ENCODE data around the gene AGO3. TPM values are rescaled to one million over a fixed set of nuclear protein-coding genes. Genes with fewer than 3 reads are reported as not detected.

AGO3 gene
- total and polyA plus RNA-seq, 2 experiments from 2014 or later, result 10.7 to 30.3 TPM

DNA sequence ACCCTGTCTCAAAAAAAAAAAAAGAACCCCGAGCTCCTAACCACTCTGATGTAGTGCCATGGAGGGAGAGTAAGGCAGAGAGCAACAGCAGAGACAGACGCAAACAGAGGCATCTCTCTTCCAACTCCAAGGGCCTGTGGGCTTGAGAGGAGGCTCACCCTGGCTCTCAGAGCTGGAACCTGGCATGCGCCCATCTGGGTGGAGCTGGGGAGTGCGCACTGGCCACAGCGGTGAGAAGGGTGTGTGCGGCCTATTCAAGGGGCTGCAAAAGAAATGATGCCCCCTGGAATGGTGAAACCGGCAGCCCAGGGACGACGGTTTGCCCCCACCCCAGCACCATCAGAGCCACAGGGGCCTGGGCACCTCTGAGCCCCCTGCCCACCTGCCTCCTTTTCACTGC lies 176.5 kb downstream of the AGO3 start:
- Histone ChIP-seq H3K4me3 (no peak overlapping the region), H3K27me3 (no peaks in the 10 kb centered on the region), H3K4me1 (ENCODE audit: low read depth) (no peaks in the 10 kb centered on the region), H3K27ac (no peak overlapping the region), H3K36me3 (no peaks in the 10 kb centered on the region), H3K9me3 (ENCODE audit: low read depth) (no peaks in the 10 kb centered on the region)
- TF ChIP-seq CTCF (IDR thresholded peaks at IDR 0.05; ENCODE audit: low read depth, low read length), result no peak
- no peak for DNase-seq (ENCODE audit: low read depth in 1 of 2, low spot score in 1 of 2)

DNA sequence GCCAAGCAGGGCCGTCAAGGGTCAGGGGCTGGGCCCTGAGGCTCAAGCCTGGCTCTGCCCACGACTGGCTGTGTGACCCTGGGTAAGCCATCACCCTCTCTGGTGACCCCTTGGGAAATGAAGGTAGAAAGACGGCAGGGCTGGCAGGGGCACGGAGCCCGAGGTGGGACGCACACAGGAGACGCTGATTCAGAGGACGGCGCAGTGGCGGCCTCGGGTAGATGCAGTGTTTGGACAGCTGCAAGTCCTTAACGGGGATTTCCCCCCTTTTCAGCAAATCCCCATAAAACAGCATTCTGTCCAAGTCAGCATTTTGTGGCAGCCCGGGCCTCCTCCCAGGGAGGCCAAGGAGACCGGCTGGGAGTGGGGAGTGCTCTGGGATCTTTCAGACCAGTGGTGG lies 177.4 kb downstream of the AGO3 start:
- Histone ChIP-seq H3K27ac (no peak overlapping the region), H3K27me3 (no peaks in the 10 kb centered on the region), H3K4me3 (no peak overlapping the region), H3K9me3 (ENCODE audit: low read depth) (no peaks in the 10 kb centered on the region), H3K36me3 (no peaks in the 10 kb centered on the region), H3K4me1 (ENCODE audit: low read depth) (no peaks in the 10 kb centered on the region)
- no peak for TF ChIP-seq CTCF (IDR thresholded peaks at IDR 0.05; ENCODE audit: low read depth, low read length)
- peak in 1 of 2 donors; percentile 21 for DNase-seq (ENCODE audit: low read depth in 1 of 2, low spot score in 1 of 2)

DNA sequence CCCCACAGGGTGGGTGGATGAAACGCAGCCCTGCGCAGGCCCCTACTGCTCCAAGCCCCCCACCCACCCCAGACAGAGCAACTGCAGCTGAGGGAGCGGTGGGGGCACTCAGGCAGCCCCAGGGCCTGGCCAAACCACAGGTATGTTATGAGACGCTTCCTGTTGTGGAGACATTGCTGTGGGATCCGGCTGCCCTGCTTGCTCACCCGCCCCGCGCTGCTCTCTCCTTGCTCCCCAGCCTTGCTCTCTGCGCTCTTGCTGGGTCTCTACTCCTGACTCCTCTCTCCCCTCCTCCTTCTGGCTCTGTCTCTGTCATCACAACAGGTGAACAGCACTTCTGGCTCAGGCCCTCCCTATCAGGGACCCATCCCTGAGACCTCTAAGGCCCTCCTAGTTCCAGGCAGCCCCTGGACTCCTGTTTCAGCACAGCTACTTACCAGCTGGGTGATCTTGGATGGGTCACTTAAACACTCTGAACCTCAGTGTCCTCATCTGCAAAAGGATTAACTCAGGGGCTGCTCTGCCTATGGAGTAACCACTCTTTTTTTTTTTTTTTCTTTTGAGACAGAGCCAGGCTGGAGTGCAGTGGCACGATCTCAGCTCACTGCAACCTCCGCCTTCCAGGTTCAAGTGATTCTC lies 178.3 kb downstream of the AGO3 start:
- Histone ChIP-seq H3K4me3 (no peak overlapping the region), H3K4me1 (ENCODE audit: low read depth) (no peaks in the 10 kb centered on the region), H3K36me3 (no peaks in the 10 kb centered on the region), H3K27ac (no peak overlapping the region), H3K9me3 (ENCODE audit: low read depth) (no peaks in the 10 kb centered on the region), H3K27me3 (no peaks in the 10 kb centered on the region)
- DNase-seq (ENCODE audit: low read depth in 1 of 2, low spot score in 1 of 2), result peak in 1 of 2 donors; percentile 80
- TF ChIP-seq CTCF (IDR thresholded peaks at IDR 0.05; ENCODE audit: low read depth, low read length), result no peak

GRCh38 chr1:36111151-36111550 lies 180.2 kb downstream of the AGO3 start:
- no peaks in the 10 kb centered on the region for H3K27me3 ChIP-seq
- no peak overlapping the region for H3K4me3 ChIP-seq
- DNase-seq (ENCODE audit: low read depth in 1 of 2, low spot score in 1 of 2), result no peak
- H3K4me1 ChIP-seq (ENCODE audit: low read depth), result no peaks in the 10 kb centered on the region
- H3K9me3 ChIP-seq (ENCODE audit: low read depth), result no peaks in the 10 kb centered on the region
- H3K36me3 ChIP-seq, result no peaks in the 10 kb centered on the region
- TF ChIP-seq CTCF (IDR thresholded peaks at IDR 0.05; ENCODE audit: low read depth, low read length), result no peak
- H3K27ac ChIP-seq, result no peak overlapping the region

- H3K36me3 ChIP-seq, result no peaks in the 10 kb centered on the region
- no peak overlapping the region for H3K4me3 ChIP-seq
- no peaks in the 10 kb centered on the region for H3K9me3 ChIP-seq (ENCODE audit: low read depth)
- no peaks in the 10 kb centered on the region for H3K27me3 ChIP-seq
- no peak overlapping the region for H3K27ac ChIP-seq
- no peak for TF ChIP-seq CTCF (IDR thresholded peaks at IDR 0.05; ENCODE audit: low read depth, low read length)
- no peaks in the 10 kb centered on the region for H3K4me1 ChIP-seq (ENCODE audit: low read depth)
- no peak for DNase-seq (ENCODE audit: low read depth in 1 of 2, low spot score in 1 of 2)
These were observed 181.9 kb downstream of the AGO3 start for GRCh38 chr1:36112823-36113222.
